H7 (cell line): Measurements from ENCODE around the gene L1CAM. TPM values are rescaled to one million over a fixed set of nuclear protein-coding genes. Genes with fewer than 3 reads are reported as not detected.

Source experiments
- DNase-seq: peaks from one replicate; pipeline ENCODE4 v3.0.0; 2012
- H3K27me3 ChIP-seq: 2 replicates; pipeline ENCODE4 v1.6.0; 2011; ENCODE audit warnings: mild to moderate bottlenecking, low read length; ENCODE audit not compliant: control insufficient read depth, insufficient read depth
- H3K36me3 ChIP-seq: replicated peaks from 2 replicates; pipeline ENCODE4 v1.5.1; 2011; ENCODE audit warnings: low read length; ENCODE audit not compliant: control insufficient read depth, insufficient read depth
- H3K4me3 ChIP-seq: 2 replicates; pipeline ENCODE4 v1.5.1; 2011; ENCODE audit warnings: low read depth, mild to moderate bottlenecking, control low read depth, low read length, moderate library complexity; ENCODE audit not compliant: insufficient read depth
- total RNA-seq: library from RNA; depleted of rRNA; stranded (reverse); fragments of >200 nt; shearing (Covaris generic); gene quantifications from 2 replicates; pipeline ENCODE4 v1.2.3, GENCODE V29; 2014

L1CAM gene
- total RNA-seq, 1 experiment from 2014 or later: 17.0 TPM

DNA sequence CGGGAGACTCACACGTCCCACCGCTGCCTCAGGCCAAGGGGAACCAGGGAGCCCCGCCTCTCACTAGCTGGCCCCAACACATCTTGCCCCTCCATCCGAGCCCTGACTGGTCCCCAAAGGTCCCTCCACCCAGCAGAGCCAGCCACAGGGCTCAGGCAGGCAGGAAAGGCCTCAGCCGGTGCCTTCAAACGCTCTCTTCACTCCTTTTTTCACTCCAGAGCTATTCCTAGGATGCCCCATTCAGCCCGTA, 41.6 kb upstream of the L1CAM start:
- peaks cover 2% of the 10 kb centered on the region for H3K36me3 ChIP-seq
- DNase-seq: no peak
- peak overlapping the region; percentile 66 for H3K4me3 ChIP-seq
- no peaks in the 10 kb centered on the region for H3K27me3 ChIP-seq

DNA sequence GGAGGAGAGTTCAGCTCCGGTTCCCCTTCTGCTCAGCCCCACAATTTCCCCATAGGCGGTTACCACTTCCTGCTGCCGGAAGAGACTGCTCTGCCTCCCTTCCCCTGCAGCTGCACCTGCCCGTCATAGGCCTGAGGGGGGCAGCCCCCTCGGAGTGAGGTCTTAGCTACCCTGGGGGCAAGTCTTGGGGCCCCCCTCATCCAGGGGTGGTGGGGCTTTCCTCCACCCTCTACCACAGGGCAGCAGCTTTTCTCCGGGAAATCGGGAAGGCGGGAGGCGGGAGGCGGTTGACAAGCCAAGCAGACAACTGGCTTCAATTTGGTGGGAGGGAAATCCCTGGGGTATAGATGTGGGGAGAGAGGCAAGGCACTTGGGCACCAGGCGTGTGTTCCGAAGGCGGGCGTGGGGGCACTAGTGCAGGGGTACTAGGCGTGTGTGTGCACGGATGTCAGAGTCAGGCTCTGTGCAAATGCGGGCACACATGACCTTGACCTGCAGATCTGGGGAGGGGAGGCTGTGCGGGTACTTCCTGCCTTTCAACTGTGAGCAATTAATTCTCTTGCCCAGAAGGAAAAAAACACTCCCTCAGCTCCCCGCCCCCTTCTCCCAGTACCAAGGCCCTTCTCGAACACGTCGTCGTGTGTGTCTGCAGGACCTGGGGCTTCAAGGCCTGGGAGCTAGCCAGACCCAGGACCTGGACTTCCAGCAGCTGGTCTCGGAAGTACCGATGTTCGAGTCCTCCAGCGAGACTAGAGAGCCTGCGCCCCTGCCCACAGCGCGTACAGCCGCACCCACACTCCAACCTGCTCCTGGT, 41.1 kb upstream of the L1CAM start:
- no peak for DNase-seq
- Histone ChIP-seq H3K36me3 (peaks cover 2% of the 10 kb centered on the region), H3K4me3 (peak overlapping the region; percentile 66), H3K27me3 (no peaks in the 10 kb centered on the region)

DNA sequence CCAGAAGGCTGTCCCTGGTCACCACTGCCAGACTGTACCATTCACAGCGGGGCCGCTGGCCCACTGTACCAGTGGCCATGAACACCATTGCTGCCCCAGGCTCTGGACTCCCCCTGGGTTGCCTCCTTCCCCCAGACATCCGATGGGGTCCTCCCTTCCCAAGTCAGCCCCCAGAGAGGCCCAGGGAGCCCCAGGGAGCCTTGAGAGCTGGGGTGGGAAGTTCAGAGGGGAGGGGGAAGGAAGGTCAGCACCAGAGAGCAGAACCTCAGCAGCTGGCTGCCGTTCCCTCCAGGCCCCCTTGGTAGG, 40.5 kb upstream of the L1CAM start:
- Histone ChIP-seq H3K4me3 (peak overlapping the region; percentile 66), H3K27me3 (no peaks in the 10 kb centered on the region), H3K36me3 (peaks cover 2% of the 10 kb centered on the region)
- DNase-seq: peak; percentile 81

DNA sequence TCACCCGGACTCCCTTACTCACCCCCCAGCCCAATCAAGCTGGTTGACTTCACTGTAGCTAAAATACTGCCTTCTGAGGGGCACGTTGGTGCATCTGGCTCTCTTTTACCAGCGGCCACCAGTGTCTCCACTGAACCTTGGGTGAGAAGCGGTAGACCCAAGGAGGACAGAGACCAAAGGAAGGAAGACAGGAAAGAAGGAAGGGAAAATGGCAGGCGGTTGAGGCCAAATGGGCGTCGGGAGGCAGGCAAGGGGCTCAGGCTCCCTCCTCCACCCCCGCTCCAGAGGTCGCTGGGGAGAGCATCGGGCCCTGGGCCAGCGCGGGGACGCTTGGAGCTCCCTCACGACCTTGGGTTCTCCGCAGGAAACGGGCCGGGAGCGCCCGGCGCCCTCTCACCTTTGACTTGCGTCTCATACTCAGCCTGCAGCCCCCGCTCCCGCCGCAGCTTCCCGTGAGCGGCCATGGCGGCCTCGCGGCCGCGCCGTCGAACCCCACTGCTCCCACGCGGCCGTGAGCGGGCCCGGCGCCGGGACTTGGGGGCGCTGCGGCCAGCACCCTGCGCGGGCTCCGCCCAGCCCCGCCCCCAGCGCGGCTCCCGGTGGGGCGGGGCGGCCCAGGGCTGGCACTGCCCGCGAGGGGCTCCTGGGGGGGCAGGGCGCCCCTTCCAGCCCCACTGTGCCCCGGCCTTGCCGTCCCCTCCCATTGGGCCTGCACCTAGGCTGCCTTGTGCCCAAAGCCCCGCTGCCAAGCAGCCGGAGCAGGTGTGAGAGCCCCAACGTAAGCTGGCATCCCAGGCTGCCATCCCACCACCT, 40.0 kb upstream of the L1CAM start, which contains the start of gene ARHGAP4:
TSS of gene ARHGAP4 (minus strand) at position 526 of the 813 bp plus-strand sequence. CDS start at position 464, 62 bp downstream.
- Histone ChIP-seq H3K4me3 (peak within 1 kb of the TSS; percentile 66), H3K36me3 (no peaks in the 10 kb centered on the region; the same call in 1 of the 2 replicates), H3K27me3 (no peaks in the 10 kb centered on the region)
- DNase-seq: peak; percentile 82

DNA sequence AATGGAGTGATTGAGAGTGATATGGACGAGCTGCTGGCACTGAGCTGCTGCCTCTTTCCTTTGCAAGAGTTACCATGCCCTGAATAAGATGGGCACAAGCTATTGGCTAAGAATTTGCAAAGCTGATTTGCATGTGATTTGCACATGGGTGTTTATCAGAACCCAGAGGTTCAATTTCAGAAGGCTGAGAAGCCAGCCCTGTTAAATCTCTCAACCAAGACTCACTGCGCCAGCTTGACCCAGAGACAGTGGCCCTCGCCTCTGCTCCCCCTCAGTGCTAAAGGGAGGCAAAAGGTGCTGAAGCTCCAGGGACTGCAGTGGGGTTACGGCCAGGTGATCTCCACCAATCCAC, 39.4 kb upstream of the L1CAM start:
- H3K27me3 ChIP-seq: no peaks in the 10 kb centered on the region
- peak overlapping the region; percentile 66 for H3K4me3 ChIP-seq
- H3K36me3 ChIP-seq: no peaks in the 10 kb centered on the region; the same call in 1 of the 2 replicates
- DNase-seq: no peak

DNA sequence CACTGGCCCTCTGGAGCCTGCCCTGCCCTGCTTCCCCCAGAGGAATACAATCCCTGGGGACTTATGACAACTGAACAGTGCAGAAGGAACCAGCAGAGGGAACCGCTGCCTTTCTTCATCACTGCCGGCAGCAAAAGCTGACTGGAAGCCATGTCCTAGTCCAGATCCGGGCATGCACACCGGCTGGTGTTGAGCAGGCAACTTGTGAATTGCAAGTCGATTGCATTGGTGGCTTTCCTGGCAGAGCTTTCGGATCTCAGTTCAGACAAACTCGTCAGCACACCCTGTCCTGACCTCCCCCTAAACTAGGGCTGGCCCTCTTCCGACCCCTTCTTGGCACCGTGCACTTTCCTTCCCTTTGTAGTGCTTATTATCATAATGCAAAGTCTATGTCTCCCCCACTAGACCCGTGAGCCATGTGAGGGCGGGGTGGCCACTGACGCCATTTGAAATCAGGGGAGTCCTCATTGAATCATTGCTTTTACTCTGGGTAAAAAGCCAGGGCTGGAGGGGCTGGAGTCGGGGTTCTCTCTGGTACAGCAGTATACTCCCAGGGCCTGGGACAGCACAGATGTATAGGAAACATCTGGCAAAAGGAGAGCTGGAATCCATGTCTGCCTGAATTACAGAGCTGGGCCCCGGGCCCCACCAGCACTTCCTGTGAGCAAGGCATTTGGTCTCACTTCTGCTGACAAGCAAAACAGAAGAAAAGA, 38.3 kb upstream of the L1CAM start:
- no peak for DNase-seq
- Histone ChIP-seq H3K36me3 (no peaks in the 10 kb centered on the region; the same call in 1 of the 2 replicates), H3K27me3 (no peaks in the 10 kb centered on the region), H3K4me3 (no peak overlapping the region)

DNA sequence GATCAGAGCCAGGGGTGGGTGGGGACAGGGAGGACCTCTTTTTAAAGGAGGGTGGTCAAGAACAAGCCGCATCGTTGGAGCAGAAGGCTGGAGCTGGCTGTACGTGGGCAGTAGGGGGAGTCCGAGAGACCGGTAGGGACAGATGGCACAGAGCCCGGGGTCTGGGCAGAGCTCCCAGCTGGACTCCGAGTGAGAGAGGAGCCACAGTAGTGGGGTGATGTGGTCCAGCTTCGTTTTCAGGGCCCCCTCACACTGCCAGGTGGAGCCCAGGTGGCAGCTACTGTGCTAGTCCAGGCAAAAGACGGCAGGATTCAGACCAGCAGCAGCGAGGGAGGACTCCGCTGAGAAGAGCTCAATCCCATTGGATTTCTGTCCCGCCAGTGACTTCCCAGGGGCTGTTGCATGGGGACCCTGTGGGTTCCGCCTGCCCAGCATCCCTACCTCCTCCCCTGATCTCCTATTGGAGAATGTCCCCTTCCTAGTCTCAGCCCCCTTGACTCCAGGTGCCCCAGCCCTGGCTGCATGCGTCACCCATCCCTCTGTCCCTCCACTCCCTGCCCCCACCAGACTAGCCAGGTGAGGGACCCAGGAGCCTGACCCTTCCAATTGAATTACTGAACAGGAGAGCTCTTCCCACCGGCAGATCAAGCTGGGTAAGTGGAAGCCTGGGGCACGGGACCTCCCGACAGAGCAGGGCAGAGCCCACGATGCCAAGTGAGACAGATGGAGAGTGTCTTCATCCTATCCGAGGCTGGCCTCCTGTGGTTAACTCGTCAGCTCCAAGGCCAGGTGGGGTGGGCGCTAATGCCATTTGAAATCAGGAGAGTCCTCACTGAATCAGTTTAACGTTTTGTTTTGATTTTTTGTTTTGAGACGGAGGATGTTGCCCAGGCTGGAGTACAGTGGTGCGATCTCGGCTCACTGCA, 37.2 kb upstream of the L1CAM start:
- no peaks in the 10 kb centered on the region for H3K27me3 ChIP-seq
- H3K36me3 ChIP-seq: 0 out of 2 replicates have a peak, but pooled peaks cover 1% of the 10 kb centered on the region
- DNase-seq: peak; percentile 78
- no peak overlapping the region for H3K4me3 ChIP-seq

DNA sequence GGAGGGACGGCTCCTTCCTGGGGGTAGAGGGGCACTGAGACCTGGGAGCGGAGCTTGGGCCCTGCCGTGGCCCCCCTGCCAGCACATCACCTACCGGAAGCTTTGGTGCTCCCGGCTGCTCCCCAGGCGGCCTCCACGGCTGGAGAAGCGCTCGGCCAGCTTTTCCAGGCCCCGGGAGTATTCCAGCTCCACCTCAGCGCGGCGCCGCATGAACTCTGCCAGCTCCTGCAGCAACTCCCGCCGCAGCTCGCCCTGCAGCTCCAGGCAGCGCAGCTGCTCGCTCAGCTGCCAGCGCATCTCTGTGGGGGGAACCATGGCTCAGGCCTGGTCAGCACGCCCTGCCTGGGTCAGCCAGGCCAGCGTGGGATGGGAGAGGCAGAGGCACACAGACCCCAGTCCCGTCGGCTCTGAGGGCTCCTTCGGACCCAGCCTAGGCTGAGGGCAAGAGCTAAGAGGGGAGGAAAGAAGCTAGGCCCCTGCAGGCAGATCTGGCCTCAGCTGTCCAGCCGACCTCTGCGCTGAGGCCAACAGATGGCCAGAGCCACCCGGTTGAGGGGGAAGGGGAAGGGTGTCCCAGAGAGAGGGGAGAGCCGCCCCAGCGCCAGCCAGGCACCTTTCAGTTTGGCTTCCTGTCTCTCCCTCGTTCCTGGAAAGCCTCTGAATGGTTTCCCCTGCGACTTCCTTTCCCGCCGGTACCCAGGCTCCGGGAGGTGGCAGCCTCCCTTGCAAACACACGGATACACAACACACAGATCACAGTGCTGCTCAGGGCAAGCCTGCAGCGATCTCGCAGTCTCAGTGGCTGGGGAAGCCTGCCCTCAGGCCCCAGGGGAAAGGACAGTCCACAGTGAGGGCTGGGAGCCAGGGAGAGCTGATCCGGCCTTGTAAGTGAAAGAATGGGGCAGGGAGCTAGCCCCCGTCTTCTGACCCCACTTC, 35.8 kb upstream of the L1CAM start:
- Histone ChIP-seq H3K36me3 (peaks cover 1% of the 10 kb centered on the region; the same call in 1 of the 2 replicates), H3K4me3 (no peak overlapping the region), H3K27me3 (no peaks in the 10 kb centered on the region)
- DNase-seq: no peak

DNA sequence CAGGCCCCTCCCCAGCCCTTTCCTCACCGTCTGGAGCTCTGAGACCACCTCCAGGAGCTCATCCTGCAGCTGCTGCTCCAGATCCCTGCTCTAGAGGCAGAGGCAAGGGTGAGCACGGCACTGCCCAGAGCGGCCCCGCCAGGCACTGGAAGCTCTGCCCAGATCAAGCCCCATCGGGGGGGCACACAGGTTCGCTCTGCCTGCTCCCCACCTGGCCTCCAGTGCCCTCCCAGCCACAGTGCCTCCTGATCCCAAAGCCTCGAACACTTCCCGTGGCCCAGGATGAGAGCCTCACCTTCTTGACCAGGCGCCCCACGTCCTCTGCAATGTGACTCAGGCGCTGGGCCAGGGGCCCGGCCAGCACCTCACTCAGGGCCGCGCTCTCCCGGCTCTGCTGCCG, 35.1 kb upstream of the L1CAM start:
- Histone ChIP-seq H3K36me3 (peaks cover 1% of the 10 kb centered on the region; the same call in 1 of the 2 replicates), H3K27me3 (no peaks in the 10 kb centered on the region), H3K4me3 (no peak overlapping the region)
- no peak for DNase-seq

DNA sequence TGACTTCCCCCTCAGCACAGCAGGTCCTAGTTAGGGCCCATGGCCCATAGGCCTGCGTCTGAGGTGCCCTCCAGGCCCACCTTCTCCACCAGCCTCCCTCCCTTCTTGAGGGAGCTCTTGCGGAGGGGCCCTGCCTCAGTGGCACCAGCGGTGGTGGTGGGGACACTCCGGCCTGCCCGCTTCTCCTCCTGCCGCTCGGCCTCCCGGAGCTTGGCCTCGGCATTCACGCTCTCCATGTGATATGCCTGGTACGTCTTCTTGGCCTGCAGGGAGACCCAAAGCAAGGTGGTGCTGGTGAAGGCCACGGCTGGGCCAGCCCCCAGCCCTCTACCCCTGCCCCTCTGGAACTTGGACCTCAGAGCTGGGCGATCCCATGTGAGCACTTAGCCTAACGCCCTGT, 34.6 kb upstream of the L1CAM start:
- no peak overlapping the region for H3K4me3 ChIP-seq
- peaks cover 1% of the 10 kb centered on the region; the same call in 1 of the 2 replicates for H3K36me3 ChIP-seq
- no peaks in the 10 kb centered on the region for H3K27me3 ChIP-seq
- DNase-seq: no peak

DNA sequence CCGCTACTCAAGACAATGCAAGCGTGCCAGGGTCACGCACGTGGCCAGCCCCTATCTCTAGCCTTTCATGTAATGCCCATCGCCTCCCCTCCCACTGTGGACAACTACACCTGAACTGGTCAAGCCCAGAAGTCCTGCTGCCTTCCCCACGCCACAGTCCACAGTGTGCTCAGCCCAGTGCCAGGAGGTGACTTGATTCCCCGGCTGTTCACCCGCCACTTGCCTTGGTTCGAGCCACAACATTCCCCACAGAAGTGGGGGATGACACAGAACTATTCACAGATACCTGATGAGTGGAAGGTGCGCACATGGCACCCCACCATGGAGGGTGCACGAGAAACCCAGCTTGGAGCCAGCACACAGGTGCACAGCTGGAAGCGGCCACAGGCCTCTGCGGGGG, 33.3 kb upstream of the L1CAM start:
- Histone ChIP-seq H3K4me3 (no peak overlapping the region), H3K27me3 (no peaks in the 10 kb centered on the region), H3K36me3 (peaks cover 1% of the 10 kb centered on the region; the same call in 1 of the 2 replicates)
- DNase-seq: no peak

DNA sequence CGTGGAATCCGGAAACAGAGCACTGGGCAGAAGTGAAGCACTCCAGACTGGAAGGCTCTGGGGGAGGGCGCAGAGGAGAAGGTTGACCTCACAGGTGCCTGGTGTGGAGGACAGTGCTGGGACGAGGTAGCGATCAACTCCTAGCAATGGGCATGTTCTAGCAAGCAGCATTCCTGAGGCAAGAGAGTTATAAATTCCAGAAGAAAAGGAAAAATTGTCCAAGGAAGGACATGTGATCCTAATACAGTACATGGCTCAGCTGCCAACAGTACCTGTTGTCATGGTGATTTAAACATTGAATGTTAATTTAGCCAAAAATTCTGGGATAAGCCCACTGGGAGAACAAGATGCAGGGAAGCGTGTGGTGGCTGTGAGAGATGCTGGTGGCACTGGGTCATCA, 31.9 kb upstream of the L1CAM start:
- Histone ChIP-seq H3K27me3 (no peaks in the 10 kb centered on the region), H3K4me3 (no peak overlapping the region), H3K36me3 (peaks cover 1% of the 10 kb centered on the region; the same call in 1 of the 2 replicates)
- DNase-seq: no peak

DNA sequence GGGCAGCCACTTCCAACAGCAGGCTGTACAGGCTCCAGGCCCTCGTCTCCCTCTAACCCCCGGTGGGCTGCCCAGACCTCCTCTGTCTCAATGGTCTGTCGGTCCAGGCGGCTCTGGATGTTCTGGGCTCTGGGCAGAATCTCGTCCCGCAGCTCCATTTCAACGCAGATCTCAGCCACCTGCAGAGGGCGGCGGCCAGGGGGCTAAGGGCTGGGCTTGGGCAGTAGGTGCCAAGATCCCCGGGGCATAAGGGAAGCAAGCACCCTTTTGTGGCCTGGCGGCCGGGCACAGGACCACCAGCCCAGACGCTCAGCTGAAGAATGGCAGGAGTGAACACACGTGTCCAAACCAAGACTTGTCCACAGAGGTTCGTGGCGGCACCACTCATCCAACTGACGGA, 27.7 kb upstream of the L1CAM start:
- Histone ChIP-seq H3K4me3 (no peak overlapping the region), H3K27me3 (no peaks in the 10 kb centered on the region), H3K36me3 (peaks cover 1% of the 10 kb centered on the region; the same call in 1 of the 2 replicates)
- no peak for DNase-seq
